SK-N-SH (cell line): Measurements from ENCODE around the gene PLB1. TPM values are rescaled to one million over a fixed set of nuclear protein-coding genes. Genes with fewer than 3 reads are reported as not detected.

Experiments
- CTCF ChIA-PET: fragments of 300-600, 350-600 bp; formaldehyde crosslinking; extraction: SDS; loops from one replicate; lab custom pipeline; 2021; lab: Yijun Ruan, JAX
- POLR2A ChIA-PET: fragments of 350-600 bp; sonication (Branson Sonifier 250); formaldehyde crosslinking; extraction: SDS; loops from one replicate; lab custom pipeline; 2020; ENCODE audit warnings: antibody characterized with exemption, inconsistent platforms; lab: Yijun Ruan, JAX
- DNase-seq: peaks from one replicate; pipeline ENCODE4 v3.0.0; 2012
- H2AFZ ChIP-seq: fragments of 200-600 bp; sonication (generic); 2 replicates; pipeline ENCODE4 v1.8.1; 2016; ENCODE audit warnings: antibody characterized with exemption, mild to moderate bottlenecking, low read depth
- H3F3A ChIP-seq: fragments of 200-600 bp; sonication (generic); replicated peaks from 2 replicates; pipeline ENCODE3; 2016; ENCODE audit warnings: antibody characterized with exemption, mild to moderate bottlenecking; ENCODE audit not compliant: insufficient read depth
- H3K27ac ChIP-seq, 2 experiments: fragments of 200-500 bp in 1 of 2; fragments of 200-600 bp in 1 of 2; sonication (Bioruptor generic) in 1 of 2; sonication (generic), shearing (Covaris generic) in 1 of 2; 2 replicates each; pipeline versions ENCODE4 v1.5.1 to v1.6.1; 2014 to 2016; ENCODE audit warnings: low read depth in 2 of 2, inconsistent platforms in 1 of 2, low read length in 1 of 2, mild to moderate bottlenecking in 1 of 2, mixed read lengths in 1 of 2
- H3K27me3 ChIP-seq: fragments of 200-600 bp; sonication (generic), shearing (Covaris generic); 2 replicates; pipeline ENCODE4 v1.6.1; 2016; ENCODE audit warnings: mixed run types; ENCODE audit not compliant: insufficient read depth
- H3K36me3 ChIP-seq, 2 experiments: fragments of 200-500 bp in 1 of 2; fragments of 200-600 bp in 1 of 2; sonication (Bioruptor generic) in 1 of 2; sonication (generic) in 1 of 2; replicated peaks in 1 of 2; 2 replicates each; pipeline versions ENCODE3 to v1.5.1; 2014 to 2016; ENCODE audit warnings: low read length in 1 of 2, mild to moderate bottlenecking in 1 of 2; ENCODE audit not compliant: insufficient read depth in 2 of 2, control insufficient read depth in 1 of 2
- H3K4me1 ChIP-seq, 2 experiments: fragments of 200-500 bp in 1 of 2; fragments of 200-600 bp in 1 of 2; sonication (Bioruptor generic) in 1 of 2; sonication (generic), shearing (Covaris generic) in 1 of 2; 2 replicates each; pipeline versions ENCODE4 v1.5.1 to v1.6.1; 2014 to 2016; ENCODE audit warnings: low read depth in 1 of 2, low read length in 1 of 2, mixed run types in 1 of 2; ENCODE audit not compliant: insufficient read depth in 2 of 2, control insufficient read depth in 1 of 2
- H3K4me2 ChIP-seq: fragments of 200-600 bp; sonication (generic), shearing (Covaris generic); 2 replicates; pipeline ENCODE4 v1.6.1; 2017; ENCODE audit warnings: mixed run types
- H3K4me3 ChIP-seq, 2 experiments: fragments of 200-500 bp in 1 of 2; fragments of 200-600 bp in 1 of 2; sonication (Bioruptor generic) in 1 of 2; sonication (generic), shearing (Covaris generic) in 1 of 2; 2 replicates each; pipeline versions ENCODE4 v1.5.1 to v1.8.1; 2014 to 2016; ENCODE audit warnings: low read depth in 2 of 2, inconsistent platforms in 1 of 2, low read length in 1 of 2, mild to moderate bottlenecking in 1 of 2, mixed read lengths in 1 of 2, moderate library complexity in 1 of 2
- H3K79me2 ChIP-seq: fragments of 200-600 bp; sonication (generic); 2 replicates; pipeline ENCODE4 v1.8.1; 2017; ENCODE audit warnings: mild to moderate bottlenecking; ENCODE audit not compliant: insufficient read depth
- H3K9ac ChIP-seq: fragments of 200-600 bp; sonication (generic); 2 replicates; pipeline ENCODE4 v1.6.1; 2017; ENCODE audit warnings: mixed run types
- H3K9me2 ChIP-seq: fragments of 200-600 bp; sonication (generic); 2 replicates; pipeline ENCODE4 v1.6.1; 2017; ENCODE audit warnings: mixed run types
- H3K9me3 ChIP-seq: fragments of 200-600 bp; sonication (generic); 2 replicates; pipeline ENCODE4 v1.6.1; 2017; ENCODE audit warnings: mixed run types, mild to moderate bottlenecking, moderate library complexity
- H4K20me1 ChIP-seq: fragments of 200-600 bp; sonication (generic); 2 replicates; pipeline ENCODE4 v1.6.1; 2017; ENCODE audit warnings: mild to moderate bottlenecking, mixed run types; ENCODE audit not compliant: insufficient read depth
- CTCF ChIP-seq: fragments of 200-600 bp; sonication (generic); IDR thresholded peaks from 2 replicates; pipeline ENCODE4 v1.6.1; 2017; ENCODE audit warnings: antibody characterized with exemption, mild to moderate bottlenecking, moderate library complexity
- EZH2phosphoT487 ChIP-seq: fragments of 200-600 bp; sonication (generic); IDR thresholded peaks from 2 replicates; pipeline ENCODE4 v1.6.1; 2017; ENCODE audit warnings: low read depth, mixed run types, mild to moderate bottlenecking, antibody characterized with exemption, moderate library complexity, borderline replicate concordance
- FOXM1 ChIP-seq: IDR thresholded peaks from 2 replicates; pipeline ENCODE4 v1.4.0; 2012; ENCODE audit warnings: low read depth, mild to moderate bottlenecking
- GABPA ChIP-seq: IDR thresholded peaks from 2 replicates; pipeline ENCODE4 v1.4.0; 2012; ENCODE audit warnings: low read depth, mild to moderate bottlenecking
- GATA2 ChIP-seq: sonication (generic); formaldehyde crosslinking; IDR thresholded peaks from 2 replicates; pipeline ENCODE4 v1.5.0; 2020; ENCODE audit warnings: mild to moderate bottlenecking, missing genetic modification reagents
- IRF3 ChIP-seq: fragments of 150-350 bp; IDR thresholded peaks from 2 replicates; pipeline ENCODE4 v1.6.1; 2016; ENCODE audit warnings: mild to moderate bottlenecking, low read depth, low read length
- JUND ChIP-seq: IDR thresholded peaks from 2 replicates; pipeline ENCODE4 v1.4.0; 2012
- MXI1 ChIP-seq: IDR thresholded peaks from 2 replicates; pipeline ENCODE4 v1.6.1; 2012; ENCODE audit warnings: mild to moderate bottlenecking, low read depth, low read length, improper control_type of control experiment
- NRF1 ChIP-seq: IDR thresholded peaks from 2 replicates; pipeline ENCODE4 v1.6.1; 2012; ENCODE audit warnings: low read depth, mild to moderate bottlenecking, low read length
- PBX3 ChIP-seq: IDR thresholded peaks from 2 replicates; pipeline ENCODE4; 2012
- POLR2AphosphoS5 ChIP-seq: IDR thresholded peaks from 2 replicates; pipeline ENCODE4 v1.6.1; 2012; ENCODE audit warnings: low read depth, low read length
- RXRA ChIP-seq: IDR thresholded peaks from 2 replicates; pipeline ENCODE4 v1.4.0; 2012; ENCODE audit warnings: low read depth, mild to moderate bottlenecking, borderline replicate concordance
- SMC3 ChIP-seq: IDR thresholded peaks from 2 replicates; pipeline ENCODE4 v1.6.1; 2012; ENCODE audit warnings: low read depth, low read length, improper control_type of control experiment
- TCF12 ChIP-seq: IDR thresholded peaks from 2 replicates; pipeline ENCODE4 v1.4.0; 2012
- YY1 ChIP-seq: IDR thresholded peaks from 2 replicates; pipeline ENCODE4 v1.4.0; 2012; ENCODE audit warnings: low read depth, mild to moderate bottlenecking
- WGBS: methylation state at CpG from one replicate; pipeline ENCODE4 v1.1.6; 2017; ENCODE audit warnings: low lambda C conversion rate; 5-methylcytosine and 5-hydroxymethylcytosine counted together
- polyA plus RNA-seq, 3 experiments: library from polyadenylated mRNA; depleted of rRNA; stranded (reverse); fragments of >200 nt; gene quantifications; 2 replicates each; pipeline ENCODE4 v1.2.3, GENCODE V29; 2012

PLB1 gene
- polyA plus RNA-seq, 1 of the 3 experiments (the other 2 are of a cell fraction), result 0.10 TPM

GRCh38 chr2:28592481-28592880 is 96.6 kb downstream of the PLB1 start:
- Histone ChIP-seq H3K4me3 (no peak overlapping the region), H3K79me2 (no peaks in the 10 kb centered on the region), H3K9me2 (no peaks in the 10 kb centered on the region), H3K4me1 (peaks cover 4 to 8% of the 10 kb centered on the region in 2 experiments; a peak in 2 of 4 replicates), H4K20me1 (no peaks in the 10 kb centered on the region), H3K9me3 (no peaks in the 10 kb centered on the region), H3K9ac (no peak overlapping the region), H3K4me2 (no peak overlapping the region), H2AFZ (no peak overlapping the region), H3K36me3 (no peaks in the 10 kb centered on the region), H3K27me3 (no peaks in the 10 kb centered on the region), H3K27ac (no peak overlapping the region), H3F3A (peaks cover 8% of the 10 kb centered on the region)
- ChIA-PET POLR2A (interaction anchor here (3.9 kb wide), 1 partner anchor 72 kb away, joined by 21 read pairs; no protein-coding TSS in a partner anchor), CTCF (interaction anchor here (0.6 to 7.1 kb wide), 14 partner anchors 11 to 1523 kb away, joined by 3 to 109 read pairs (median 28); partner anchors contain the start of gene PPP1CB)
- WGBS, result 97% methylated on average over 3 of the region's 3 CpGs
- no peak for DNase-seq
- TF ChIP-seq RXRA (no peak), YY1 (no peak), PBX3 (no peak)

GRCh38 chr2:28593160-28593755 is 97.4 kb downstream of the PLB1 start:
- Histone ChIP-seq H3K4me3 (no peak overlapping the region), H3K4me2 (no peak overlapping the region), H3K79me2 (no peaks in the 10 kb centered on the region), H2AFZ (no peak overlapping the region), H3K36me3 (no peaks in the 10 kb centered on the region), H3K9me3 (no peaks in the 10 kb centered on the region), H3F3A (peaks cover 8% of the 10 kb centered on the region), H4K20me1 (no peaks in the 10 kb centered on the region), H3K27ac (no peak overlapping the region), H3K9me2 (no peaks in the 10 kb centered on the region), H3K4me1 (peaks cover 4 to 8% of the 10 kb centered on the region in 2 experiments; a peak in 2 of 4 replicates), H3K27me3 (no peaks in the 10 kb centered on the region), H3K9ac (no peak overlapping the region)
- no peak for TF ChIP-seq SMC3
- no peak for TF ChIP-seq IRF3
- ChIA-PET CTCF (interaction anchor here (1.0 to 7.1 kb wide), 34 partner anchors 10 to 1522 kb away, joined by 3 to 109 read pairs (median 6); partner anchors contain the start of gene PPP1CB), POLR2A (interaction anchor here (2.0 to 3.9 kb wide), 2 partner anchors 71 to 160 kb away, joined by 18 to 21 read pairs; partner anchors contain the start of gene PPP1CB)
- 81% methylated on average over 11 of the region's 11 CpGs for WGBS
- DNase-seq, result no peak

GRCh38 chr2:28594000-28594331 is 98.1 kb downstream of the PLB1 start:
- Histone ChIP-seq H3F3A (peaks cover 8% of the 10 kb centered on the region), H3K4me2 (no peak overlapping the region), H3K9ac (no peak overlapping the region), H3K9me3 (no peaks in the 10 kb centered on the region), H3K4me1 (peaks cover 4 to 8% of the 10 kb centered on the region in 2 experiments; a peak in 2 of 4 replicates)
- WGBS, result 63% methylated on average over 9 of the region's 9 CpGs
- no peak for TF ChIP-seq NRF1
- no peak for TF ChIP-seq GATA2 (CRISPR knock-in tag)
- TF ChIP-seq CTCF, result no peak
- no peak for TF ChIP-seq JUND
- no peak for TF ChIP-seq TCF12
- no peak for TF ChIP-seq POLR2AphosphoS5
- TF ChIP-seq EZH2phosphoT487, result no peak
- no peak for TF ChIP-seq PBX3
- no peak for TF ChIP-seq GABPA
- no peak for TF ChIP-seq MXI1
- TF ChIP-seq SMC3, result no peak
- TF ChIP-seq YY1, result no peak
- no peak for TF ChIP-seq FOXM1
- TF ChIP-seq, all 33 proteins: peak for 0
- Histone ChIP-seq H3K27ac (no peak overlapping the region), H3K9me2 (no peaks in the 10 kb centered on the region), H4K20me1 (no peaks in the 10 kb centered on the region), H3K36me3 (no peaks in the 10 kb centered on the region), H3K27me3 (no peaks in the 10 kb centered on the region), H3K79me2 (no peaks in the 10 kb centered on the region), H2AFZ (peak overlapping the region; percentile 58; the same call in 1 of the 2 replicates), H3K4me3 (no peak overlapping the region)
- ChIA-PET POLR2A (interaction anchor here (0.7 to 3.9 kb wide), 6 partner anchors 10 to 159 kb away, joined by 3 to 21 read pairs (median 4); partner anchors contain the start of gene PPP1CB), CTCF (interaction anchor here (0.6 to 7.1 kb wide), 73 partner anchors 9 to 889 kb away, joined by 3 to 109 read pairs (median 6); partner anchors contain the start of genes PPP1CB and TRMT61B)
- DNase-seq, result no peak
